Smooth muscle cell (in vitro differentiated cells): ENCODE measurements around the gene LRG1. TPM values are rescaled to one million over a fixed set of nuclear protein-coding genes. Genes with fewer than 3 reads are reported as not detected.

ENCODE experiments used
- DNase-seq: peaks from one replicate; lab custom pipeline; 2025; ENCODE audit not compliant: unreplicated experiment; lab: John Stamatoyannopoulos, UW
- H2AFZ ChIP-seq: fragments of 200-600 bp; sonication (generic); 2 replicates; pipeline ENCODE4 v1.6.0; 2016; ENCODE audit warnings: antibody characterized with exemption, low read depth, mild to moderate bottlenecking
- H3F3A ChIP-seq: fragments of 200-600 bp; sonication (generic); 2 replicates; pipeline ENCODE4 v1.6.0; 2017; ENCODE audit warnings: antibody characterized with exemption, low read depth
- H3K27ac ChIP-seq: fragments of 200-600 bp; sonication (generic); 2 replicates; pipeline ENCODE4 v1.5.1; 2016; ENCODE audit warnings: low read depth, mild to moderate bottlenecking
- H3K27me3 ChIP-seq: fragments of 200-600 bp; sonication (generic); 2 replicates; pipeline ENCODE4 v1.6.1; 2016; ENCODE audit warnings: low read depth, mild to moderate bottlenecking
- H3K36me3 ChIP-seq: fragments of 200-600 bp; sonication (generic); 2 replicates; pipeline ENCODE4 v1.5.1; 2016; ENCODE audit warnings: low read depth
- H3K4me1 ChIP-seq: fragments of 200-600 bp; sonication (generic); 2 replicates; pipeline ENCODE4 v1.5.1; 2016; ENCODE audit warnings: low read depth
- H3K4me2 ChIP-seq: fragments of 200-600 bp; sonication (generic); 2 replicates; pipeline ENCODE4 v1.6.0; 2016; ENCODE audit warnings: mild to moderate bottlenecking
- H3K4me3 ChIP-seq: fragments of 200-600 bp; sonication (generic); 2 replicates; pipeline ENCODE4 v1.5.1; 2016; ENCODE audit warnings: mild to moderate bottlenecking
- H3K79me2 ChIP-seq: fragments of 200-600 bp; sonication (generic); 2 replicates; pipeline ENCODE4 v1.6.0; 2016; ENCODE audit warnings: low read depth, mild to moderate bottlenecking
- H3K9ac ChIP-seq: fragments of 200-600 bp; sonication (generic); 2 replicates; pipeline ENCODE4 v1.6.0; 2016; ENCODE audit warnings: low read depth
- H3K9me3 ChIP-seq: fragments of 200-600 bp; sonication (generic); replicated peaks from 2 replicates; pipeline ENCODE4 v1.5.1; 2016; ENCODE audit warnings: low read depth
- H4K20me1 ChIP-seq: fragments of 200-600 bp; sonication (generic); 2 replicates; pipeline ENCODE4 v1.6.0; 2016; ENCODE audit warnings: low read depth
- WGBS: methylation state at CpG from one replicate; pipeline ENCODE4 v1.1.7; 2016; ENCODE audit warnings: low lambda C conversion rate; 5-methylcytosine and 5-hydroxymethylcytosine counted together
- polyA plus RNA-seq: library from polyadenylated mRNA; unstranded; fragments of >200 nt; fragmentation: Nextera tagmentation; extraction: Ambion mirVana; gene quantifications from 2 replicates; pipeline ENCODE4 v1.2.1, GENCODE V29; 2016
- total RNA-seq: library from RNA; depleted of rRNA; stranded (reverse); fragments of >200 nt; gene quantifications from 2 replicates; pipeline ENCODE4 v1.2.3, GENCODE V29; 2014
- TF ChIP-seq, protein P1 (sequence below): fragments of 200-600 bp; sonication (generic); IDR thresholded peaks from 2 replicates; pipeline ENCODE4 v1.5.1; 2017; ENCODE audit warnings: borderline replicate concordance, mild to moderate bottlenecking, antibody characterized with exemption; ENCODE audit not compliant: insufficient read depth, poor library complexity, severe bottlenecking

LRG1 gene
- total and polyA plus RNA-seq, 2 experiments from 2014 or later: not detected

DNA sequence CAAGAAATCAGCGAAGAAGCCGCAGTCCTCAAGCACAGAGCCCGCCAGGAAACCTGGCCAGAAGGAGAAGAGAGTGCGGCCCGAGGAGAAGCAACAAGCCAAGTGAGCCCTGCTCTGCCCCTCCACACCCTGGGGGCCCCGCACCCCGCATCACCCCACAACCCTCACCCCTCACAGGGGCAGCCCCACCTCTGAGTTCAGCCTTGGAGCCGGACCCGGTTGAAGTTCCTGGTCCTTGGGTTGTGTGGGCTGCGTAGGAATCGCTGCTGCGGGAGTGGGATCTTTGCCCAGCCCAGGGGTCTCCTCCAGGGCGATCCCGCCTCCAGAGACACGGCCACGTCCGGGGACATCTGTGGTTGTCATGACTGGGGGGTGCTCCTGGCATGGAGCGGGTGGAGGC, 43.5 kb downstream of the LRG1 start:
- DNase-seq: no peak
- H4K20me1 ChIP-seq: no peaks in the 10 kb centered on the region
- no peaks in the 10 kb centered on the region for H3F3A ChIP-seq
- H3K79me2 ChIP-seq: no peaks in the 10 kb centered on the region
- no peak overlapping the region for H3K4me2 ChIP-seq
- no peaks in the 10 kb centered on the region for H3K27me3 ChIP-seq
- H2AFZ ChIP-seq: no peak overlapping the region
- no peaks in the 10 kb centered on the region for H3K36me3 ChIP-seq
- no peak overlapping the region for H3K9ac ChIP-seq
- no peak overlapping the region for H3K4me3 ChIP-seq
- H3K4me1 ChIP-seq: no peaks in the 10 kb centered on the region
- no peaks in the 10 kb centered on the region for H3K9me3 ChIP-seq
- WGBS: 94% methylated on average over 14 of the region's 18 CpGs
- TF ChIP-seq, protein P1, sequence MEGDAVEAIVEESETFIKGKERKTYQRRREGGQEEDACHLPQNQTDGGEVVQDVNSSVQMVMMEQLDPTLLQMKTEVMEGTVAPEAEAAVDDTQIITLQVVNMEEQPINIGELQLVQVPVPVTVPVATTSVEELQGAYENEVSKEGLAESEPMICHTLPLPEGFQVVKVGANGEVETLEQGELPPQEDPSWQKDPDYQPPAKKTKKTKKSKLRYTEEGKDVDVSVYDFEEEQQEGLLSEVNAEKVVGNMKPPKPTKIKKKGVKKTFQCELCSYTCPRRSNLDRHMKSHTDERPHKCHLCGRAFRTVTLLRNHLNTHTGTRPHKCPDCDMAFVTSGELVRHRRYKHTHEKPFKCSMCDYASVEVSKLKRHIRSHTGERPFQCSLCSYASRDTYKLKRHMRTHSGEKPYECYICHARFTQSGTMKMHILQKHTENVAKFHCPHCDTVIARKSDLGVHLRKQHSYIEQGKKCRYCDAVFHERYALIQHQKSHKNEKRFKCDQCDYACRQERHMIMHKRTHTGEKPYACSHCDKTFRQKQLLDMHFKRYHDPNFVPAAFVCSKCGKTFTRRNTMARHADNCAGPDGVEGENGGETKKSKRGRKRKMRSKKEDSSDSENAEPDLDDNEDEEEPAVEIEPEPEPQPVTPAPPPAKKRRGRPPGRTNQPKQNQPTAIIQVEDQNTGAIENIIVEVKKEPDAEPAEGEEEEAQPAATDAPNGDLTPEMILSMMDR: no peak
- H3K27ac ChIP-seq: no peak overlapping the region

DNA sequence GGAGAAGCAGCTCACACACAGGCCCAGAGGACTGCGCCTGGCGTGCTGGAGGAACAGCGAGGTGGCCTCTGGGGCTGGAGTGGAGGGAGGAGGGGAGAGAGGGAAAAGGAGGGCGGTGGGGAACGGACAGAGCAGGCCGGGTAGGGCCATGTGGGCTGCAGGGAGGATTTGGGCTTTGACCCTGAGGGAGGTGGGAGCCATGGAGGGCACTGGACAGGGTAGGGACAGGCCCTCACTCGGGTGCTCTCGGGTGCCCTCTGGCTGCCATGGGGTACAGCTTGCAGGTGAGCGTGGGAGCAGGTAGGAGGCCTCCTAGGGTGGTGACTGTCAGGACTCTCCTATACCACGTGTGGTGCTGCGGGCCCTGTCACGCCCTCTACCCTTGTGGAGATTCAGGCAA, 44.4 kb downstream of the LRG1 start:
- Histone ChIP-seq H4K20me1 (no peaks in the 10 kb centered on the region), H3K4me2 (no peak overlapping the region), H3K9me3 (no peaks in the 10 kb centered on the region), H3K9ac (no peak overlapping the region), H2AFZ (no peak overlapping the region), H3F3A (no peaks in the 10 kb centered on the region), H3K4me3 (no peak overlapping the region), H3K4me1 (no peaks in the 10 kb centered on the region), H3K79me2 (peaks cover 2% of the 10 kb centered on the region), H3K36me3 (no peaks in the 10 kb centered on the region), H3K27me3 (no peaks in the 10 kb centered on the region), H3K27ac (no peak overlapping the region)
- no peak for DNase-seq
- WGBS: 90% methylated on average over 9 of the region's 12 CpGs
- TF ChIP-seq, protein P1: no peak

DNA sequence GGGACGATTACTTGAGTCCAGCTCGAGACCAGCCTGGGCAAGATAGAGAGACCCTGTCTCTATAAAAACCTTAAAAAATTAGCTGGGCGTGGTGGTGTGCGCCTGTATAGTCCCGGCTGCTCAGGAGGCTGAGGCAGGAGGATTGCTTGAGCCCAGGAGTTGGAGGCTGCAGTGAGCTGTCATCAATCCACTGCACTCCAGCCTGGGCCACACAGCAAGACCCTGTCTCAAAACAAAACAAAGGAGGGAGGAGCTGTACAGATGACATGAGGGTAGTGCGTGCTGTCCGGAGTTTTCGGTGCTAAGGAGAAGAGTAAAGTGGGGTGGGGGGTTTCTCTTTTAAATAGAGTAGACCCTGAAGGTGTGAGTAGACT, 45.2 kb downstream of the LRG1 start:
- Histone ChIP-seq H3K79me2 (peaks cover 3% of the 10 kb centered on the region), H3K4me3 (no peak overlapping the region), H3K27ac (no peak overlapping the region), H3K9ac (no peak overlapping the region), H2AFZ (no peak overlapping the region), H3K36me3 (no peaks in the 10 kb centered on the region), H3K9me3 (no peaks in the 10 kb centered on the region), H3K4me1 (no peaks in the 10 kb centered on the region), H4K20me1 (no peaks in the 10 kb centered on the region), H3K4me2 (no peak overlapping the region), H3F3A (no peaks in the 10 kb centered on the region), H3K27me3 (no peaks in the 10 kb centered on the region)
- DNase-seq: no peak
- TF ChIP-seq, protein P1: no peak
- WGBS: 96% methylated on average over 8 of the region's 8 CpGs

DNA sequence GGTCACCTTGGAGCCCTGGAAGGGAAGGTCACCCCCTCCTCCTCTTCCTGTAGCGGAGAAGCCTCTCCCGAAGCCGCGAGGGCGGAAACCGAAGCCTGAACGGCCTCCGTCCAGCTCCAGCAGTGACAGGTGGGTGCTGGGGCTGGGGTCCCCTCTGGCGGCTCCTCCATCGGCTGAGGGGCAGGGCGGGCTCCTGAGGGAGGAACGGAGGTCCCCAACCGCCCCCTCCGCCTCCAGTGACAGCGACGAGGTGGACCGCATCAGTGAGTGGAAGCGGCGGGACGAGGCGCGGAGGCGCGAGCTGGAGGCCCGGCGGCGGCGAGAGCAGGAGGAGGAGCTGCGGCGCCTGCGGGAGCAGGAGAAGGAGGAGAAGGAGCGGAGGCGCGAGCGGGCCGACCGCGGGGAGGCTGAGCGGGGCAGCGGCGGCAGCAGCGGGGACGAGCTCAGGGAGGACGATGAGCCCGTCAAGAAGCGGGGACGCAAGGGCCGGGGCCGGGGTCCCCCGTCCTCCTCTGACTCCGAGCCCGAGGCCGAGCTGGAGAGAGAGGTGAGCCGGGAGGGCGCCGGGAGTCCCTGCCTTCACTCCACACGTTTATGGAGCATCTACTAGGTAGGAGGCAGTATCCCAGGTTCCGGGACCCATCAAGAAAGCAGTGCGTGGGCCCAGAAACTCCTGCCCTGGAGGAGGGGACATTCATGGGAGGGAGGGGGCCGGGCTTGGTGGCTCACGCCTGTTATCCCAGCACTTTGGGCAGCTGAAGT, 45.7 kb downstream of the LRG1 start:
- no peaks in the 10 kb centered on the region for H4K20me1 ChIP-seq
- peaks cover 3% of the 10 kb centered on the region for H3K79me2 ChIP-seq
- TF ChIP-seq, protein P1: no peak
- H2AFZ ChIP-seq: no peak overlapping the region
- no peak overlapping the region for H3K4me2 ChIP-seq
- DNase-seq: no peak
- no peak overlapping the region for H3K27ac ChIP-seq
- no peaks in the 10 kb centered on the region for H3K27me3 ChIP-seq
- no peaks in the 10 kb centered on the region for H3F3A ChIP-seq
- H3K9ac ChIP-seq: no peak overlapping the region
- no peaks in the 10 kb centered on the region for H3K36me3 ChIP-seq
- WGBS: 98% methylated on average over 50 of the region's 61 CpGs
- H3K4me3 ChIP-seq: no peak overlapping the region
- no peaks in the 10 kb centered on the region for H3K4me1 ChIP-seq
- H3K9me3 ChIP-seq: no peaks in the 10 kb centered on the region
